Measurements from ENCODE around the gene PHF13. TPM values are rescaled to one million over a fixed set of nuclear protein-coding genes. Genes with fewer than 3 reads are reported as not detected.
"Not testable (repeated sequence)": the region's sequence is repeated elsewhere in the genome, so short reads cannot be mapped to it uniquely, and the experiment has no call there.

The PHF13 gene
- total RNA-seq, 6 experiments from 2014 or later = 2.7 to 6.2 (median 4.5) TPM

- no peak for DNase-seq
- Histone ChIP-seq H3K4me3 (no peak overlapping the region), H3K36me3 (no peaks in the 10 kb centered on the region), H3K27me3 (no peaks in the 10 kb centered on the region), H3K4me1 (no peaks in the 10 kb centered on the region), H3K27ac (no peak overlapping the region), H3K9me3 (no peaks in the 10 kb centered on the region)
- WGBS (ENCODE audit: insufficient coverage, low coverage, low lambda C conversion rate, missing lambda C conversion rate) = 92% methylated on average over 6 of the region's 7 CpGs
- TF ChIP-seq POLR2A (IDR thresholded peaks at IDR 0.05) = no peak
- TF ChIP-seq, protein P1, sequence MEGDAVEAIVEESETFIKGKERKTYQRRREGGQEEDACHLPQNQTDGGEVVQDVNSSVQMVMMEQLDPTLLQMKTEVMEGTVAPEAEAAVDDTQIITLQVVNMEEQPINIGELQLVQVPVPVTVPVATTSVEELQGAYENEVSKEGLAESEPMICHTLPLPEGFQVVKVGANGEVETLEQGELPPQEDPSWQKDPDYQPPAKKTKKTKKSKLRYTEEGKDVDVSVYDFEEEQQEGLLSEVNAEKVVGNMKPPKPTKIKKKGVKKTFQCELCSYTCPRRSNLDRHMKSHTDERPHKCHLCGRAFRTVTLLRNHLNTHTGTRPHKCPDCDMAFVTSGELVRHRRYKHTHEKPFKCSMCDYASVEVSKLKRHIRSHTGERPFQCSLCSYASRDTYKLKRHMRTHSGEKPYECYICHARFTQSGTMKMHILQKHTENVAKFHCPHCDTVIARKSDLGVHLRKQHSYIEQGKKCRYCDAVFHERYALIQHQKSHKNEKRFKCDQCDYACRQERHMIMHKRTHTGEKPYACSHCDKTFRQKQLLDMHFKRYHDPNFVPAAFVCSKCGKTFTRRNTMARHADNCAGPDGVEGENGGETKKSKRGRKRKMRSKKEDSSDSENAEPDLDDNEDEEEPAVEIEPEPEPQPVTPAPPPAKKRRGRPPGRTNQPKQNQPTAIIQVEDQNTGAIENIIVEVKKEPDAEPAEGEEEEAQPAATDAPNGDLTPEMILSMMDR (IDR thresholded peaks at IDR 0.05) = no peak
- no peak for ATAC-seq
- intact Hi-C loops (cut with DNase I) = no loop called here
Observed at GRCh38 chr1:6660415-6661049, 47.0 kb downstream of the PHF13 start.

GRCh38 chr1:6662468-6662867 is 48.9 kb downstream of the PHF13 start:
- intact Hi-C loops (cut with DNase I) = not testable (repeated sequence)
- peaks cover 0 to 13% (median 5%) of the 10 kb centered on the region in 4 donors for H3K36me3 ChIP-seq

DNA sequence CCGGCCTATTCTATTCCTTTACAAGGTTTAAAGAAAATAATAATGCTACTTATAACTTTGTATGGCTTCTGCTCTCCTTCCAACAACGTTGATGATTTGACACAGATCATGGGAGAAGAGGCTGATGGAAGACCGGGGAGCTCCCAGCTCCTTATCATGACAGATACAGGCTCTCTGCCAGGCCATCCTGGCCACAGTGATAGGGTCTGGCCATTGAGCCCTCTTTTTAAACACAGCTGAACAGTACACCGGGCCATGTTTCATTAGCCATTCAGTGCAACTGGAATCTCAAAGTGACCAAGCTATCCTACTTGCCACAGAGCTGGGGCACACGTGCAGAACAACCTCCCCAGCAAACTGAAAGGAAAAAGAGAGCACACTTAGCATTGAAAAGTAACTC is 53.2 kb downstream of the PHF13 start:
- WGBS (ENCODE audit: insufficient coverage, low coverage, low lambda C conversion rate, missing lambda C conversion rate) = 70% methylated on average over 3 of the region's 5 CpGs

More at GRCh38 chr1:6662468-6662867, 48.9 kb downstream of the PHF13 start:
- H3K27me3 ChIP-seq, H3K4me3 ChIP-seq, H3K9me3 ChIP-seq, ATAC-seq, H3K4me1 ChIP-seq, DNase-seq, H3K27ac ChIP-seq: not testable (repeated sequence)
- 100% methylated on average over 3 of the region's 7 CpGs for WGBS (ENCODE audit: insufficient coverage, low coverage, low lambda C conversion rate, missing lambda C conversion rate)

GRCh38 chr1:6667139-6667538 is 53.6 kb downstream of the PHF13 start:
- intact Hi-C loops (cut with DNase I) = no loop called here
- ATAC-seq (no peak), DNase-seq (no peak)
- Histone ChIP-seq H3K4me1 (no peaks in the 10 kb centered on the region), H3K4me3 (no peak overlapping the region), H3K27ac (no peak overlapping the region), H3K9me3 (no peaks in the 10 kb centered on the region), H3K36me3 (peaks cover 0 to 14% (median 6%) of the 10 kb centered on the region in 4 donors), H3K27me3 (no peaks in the 10 kb centered on the region)
- 96% methylated on average over 4 of the region's 6 CpGs for WGBS (ENCODE audit: insufficient coverage, low coverage, low lambda C conversion rate, missing lambda C conversion rate)
- TF ChIP-seq, protein P1 (IDR thresholded peaks at IDR 0.05) = no peak
- no peak for TF ChIP-seq POLR2A (IDR thresholded peaks at IDR 0.05)

More for the DNA sequence above, 53.2 kb downstream of the PHF13 start:
- no peak for ATAC-seq
- no peak for DNase-seq
- Histone ChIP-seq H3K27me3 (no peaks in the 10 kb centered on the region), H3K9me3 (no peaks in the 10 kb centered on the region), H3K4me1 (no peaks in the 10 kb centered on the region), H3K27ac (no peak overlapping the region), H3K4me3 (no peak overlapping the region), H3K36me3 (peaks cover 0 to 14% (median 6%) of the 10 kb centered on the region in 4 donors)
- intact Hi-C loops (cut with DNase I) = no loop called here
- TF ChIP-seq POLR2A (IDR thresholded peaks at IDR 0.05) = no peak

DNA sequence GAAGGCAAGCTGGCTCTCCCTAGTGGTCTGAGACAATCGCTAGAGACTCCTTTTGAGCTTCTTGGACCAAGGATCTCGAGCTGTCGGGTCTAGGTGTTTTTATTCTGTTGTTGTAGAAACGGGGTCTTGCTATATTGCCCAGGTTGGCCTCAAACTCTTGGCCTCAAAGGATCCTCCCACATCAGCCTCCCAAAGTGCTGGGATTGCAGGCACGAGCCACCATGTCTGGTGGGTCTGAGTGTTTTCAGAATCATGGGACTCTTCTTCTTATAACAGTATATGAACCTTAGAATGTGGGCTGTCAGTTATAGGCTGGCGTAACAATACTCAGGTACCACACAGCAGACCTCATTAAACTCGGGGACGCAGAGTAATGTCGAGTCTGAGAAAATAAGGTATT is 55.0 kb downstream of the PHF13 start:
- no peak for DNase-seq
- ATAC-seq = no peak
- H3K27me3 ChIP-seq = no peaks in the 10 kb centered on the region
- no peaks in the 10 kb centered on the region for H3K4me1 ChIP-seq
- 100% methylated on average over 1 of the region's 9 CpGs for WGBS (ENCODE audit: insufficient coverage, low coverage, low lambda C conversion rate, missing lambda C conversion rate)
- peaks cover 0 to 14% (median 6%) of the 10 kb centered on the region in 4 donors for H3K36me3 ChIP-seq
- no peak for TF ChIP-seq POLR2A (IDR thresholded peaks at IDR 0.05)
- TF ChIP-seq, protein P1 (IDR thresholded peaks at IDR 0.05) = no peak
- intact Hi-C loops (cut with DNase I) = no loop called here
- no peaks in the 10 kb centered on the region for H3K9me3 ChIP-seq
- no peak overlapping the region for H3K4me3 ChIP-seq
- no peak overlapping the region for H3K27ac ChIP-seq
